ENCODE data around the gene GPR153.

Gene GPR153

DNA sequence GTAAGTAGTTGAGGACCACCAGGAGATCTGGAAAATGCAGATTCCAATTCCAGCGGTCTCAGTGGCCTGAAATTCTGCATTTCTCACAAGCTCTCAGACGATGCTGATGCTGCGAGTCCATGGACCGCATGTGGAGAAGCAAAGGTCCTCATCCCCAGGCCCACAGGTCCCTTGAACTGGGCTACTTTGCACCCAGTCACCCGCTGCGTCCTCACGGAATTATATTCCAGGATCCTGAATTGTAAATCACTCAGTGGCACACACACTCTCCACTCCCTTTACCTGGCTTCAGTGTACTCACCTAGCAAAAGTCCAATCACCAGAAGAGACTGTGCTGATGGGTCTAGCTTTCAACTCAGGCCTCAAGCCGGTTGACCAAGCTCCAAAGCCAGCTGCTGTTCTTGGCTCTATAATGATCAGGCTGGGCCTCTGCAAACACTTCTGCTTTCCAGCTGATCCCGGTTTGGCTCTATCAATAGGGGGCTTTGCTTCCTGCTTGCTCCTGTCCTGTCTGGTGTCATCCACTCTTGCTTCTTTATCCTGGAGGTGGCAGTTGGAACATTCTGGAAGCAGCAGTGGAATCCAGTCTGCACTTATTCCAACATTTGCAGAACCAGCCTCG, 60.6 kb downstream of the GPR153 start:
- no peak for DNase-seq (ENCODE audit: low spot score)

DNA sequence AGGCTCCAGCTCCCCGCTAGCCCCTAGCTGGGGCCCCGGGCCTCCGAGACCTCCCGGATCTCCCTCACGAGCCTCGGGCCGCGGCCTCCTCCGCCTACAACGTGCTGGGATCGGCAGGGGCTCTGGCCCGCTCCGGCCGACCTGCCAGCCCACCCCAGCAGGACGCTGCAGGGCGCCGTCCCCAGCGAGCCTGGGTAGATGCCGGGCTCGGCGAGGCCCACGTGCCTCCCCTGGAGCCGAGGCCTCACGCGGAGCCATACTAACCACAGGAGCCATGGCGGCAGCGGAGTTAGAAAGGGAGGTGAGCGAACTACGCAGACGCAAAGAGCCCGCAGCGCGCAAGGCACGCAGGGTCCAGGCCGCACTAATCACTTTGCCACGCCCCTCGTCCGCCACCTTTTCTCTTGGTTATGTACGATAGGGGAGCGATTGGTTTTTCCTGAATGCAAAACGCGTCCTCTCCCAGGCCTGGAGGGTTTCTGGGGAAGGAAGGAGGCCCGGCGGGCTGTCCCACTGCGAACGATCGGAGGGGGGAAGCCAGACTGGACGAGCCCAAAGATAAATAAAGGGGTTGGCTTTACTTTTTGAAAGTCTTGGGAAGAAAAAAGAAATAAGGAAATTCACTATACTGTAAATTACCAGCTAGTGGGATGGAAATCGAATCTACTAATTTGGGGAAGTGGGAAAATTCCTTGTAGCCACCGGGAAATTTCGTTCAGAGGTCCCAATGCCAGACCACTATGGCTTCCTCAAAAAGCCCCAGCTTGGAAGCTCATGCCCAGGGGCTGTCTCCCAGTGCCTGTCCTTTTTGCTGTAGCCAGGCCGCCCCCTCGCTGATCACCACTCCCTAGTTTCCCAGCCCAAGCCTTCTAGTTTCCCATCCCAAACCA, 61.4 kb downstream of the GPR153 start, which contains the start of gene RPL22:
TSS of gene RPL22 (minus strand) at position 298 of the 890 bp plus-strand sequence. CDS start at position 276, 22 bp downstream.
- peak; percentile 99 for DNase-seq (ENCODE audit: low spot score)

DNA sequence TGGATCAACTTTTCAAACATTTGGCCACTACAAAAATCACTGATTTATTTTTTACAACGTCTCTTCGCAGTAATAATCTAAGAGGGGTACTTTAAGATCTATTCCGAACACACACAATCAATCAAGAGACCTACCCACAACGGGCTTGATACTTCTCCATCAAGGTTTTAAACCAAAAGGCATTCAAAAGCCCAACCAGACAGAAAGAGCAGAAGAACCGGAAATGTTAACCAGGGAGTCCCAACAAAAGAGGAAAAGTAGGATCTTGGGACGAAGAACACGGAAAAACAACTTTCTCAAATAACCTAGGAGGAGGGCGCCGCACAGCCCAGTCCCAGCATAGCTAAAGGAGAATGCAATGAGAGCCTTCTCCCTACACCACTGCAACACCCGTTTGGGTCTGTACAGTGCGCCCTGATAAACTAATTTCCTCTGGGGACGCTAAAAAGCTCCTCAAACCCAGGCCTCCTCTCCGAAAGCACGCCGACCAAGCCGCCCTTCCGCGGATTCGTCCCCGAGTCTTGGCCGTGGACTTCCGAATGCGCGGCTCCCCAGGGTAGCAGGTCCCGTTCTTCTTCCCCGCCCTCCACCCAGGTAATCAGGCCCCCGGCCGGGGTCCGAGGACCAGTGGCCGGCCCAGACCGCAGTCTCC, 62.1 kb downstream of the GPR153 start:
- no peak for DNase-seq (ENCODE audit: low spot score)

DNA sequence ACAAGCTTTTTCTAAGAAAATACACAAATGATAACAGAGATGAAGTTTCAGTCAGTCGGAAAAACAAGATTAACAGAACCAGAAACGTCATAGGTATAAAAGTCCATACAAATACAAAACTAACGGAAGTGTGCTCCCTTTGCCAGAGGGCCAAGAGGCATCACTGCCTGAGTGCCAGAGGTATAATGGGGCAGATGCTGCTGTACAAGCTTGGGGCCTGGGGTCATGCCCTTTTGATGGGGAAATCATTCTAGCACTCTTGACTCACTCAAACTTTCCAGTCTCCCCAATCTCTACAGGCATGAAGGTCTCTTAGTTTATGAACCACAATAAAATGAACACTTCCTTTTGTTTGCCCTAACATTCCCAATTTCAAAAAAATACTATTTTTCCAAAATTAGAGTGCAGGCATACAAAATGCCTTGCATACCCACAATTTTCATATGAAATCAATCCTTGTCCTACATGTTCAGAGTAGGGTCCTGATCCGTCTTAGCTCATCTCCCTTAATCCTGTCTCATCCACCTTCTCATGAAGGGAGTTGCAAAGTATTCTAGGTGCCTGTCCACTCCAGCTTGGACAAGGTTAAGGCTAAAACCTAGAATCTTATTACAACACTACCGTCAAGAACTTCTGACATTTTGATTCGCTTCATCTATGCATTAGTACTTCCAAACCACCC, 63.0 kb downstream of the GPR153 start:
- DNase-seq (ENCODE audit: low spot score): no peak
